Medulla oblongata (tissue), 1 donor: ENCODE data around the gene TGFBRAP1.

Experiments used
- DNase-seq: peaks from one replicate; pipeline ENCODE4 v3.0.0-alpha.2; 2015; ENCODE audit errors: extremely low spot score

TGFBRAP1 gene

GRCh38 chr2:105238664-105239240, 90.8 kb downstream of the TGFBRAP1 start:
- no peak for DNase-seq

GRCh38 chr2:105237045-105237765, 92.3 kb downstream of the TGFBRAP1 start:
- DNase-seq = no peak

- no peak for DNase-seq
Observed at GRCh38 chr2:105236060-105236424, 93.5 kb downstream of the TGFBRAP1 start.

- DNase-seq = peak; percentile 86
Observed at GRCh38 chr2:105235388-105236059, 94.0 kb downstream of the TGFBRAP1 start.

GRCh38 chr2:105231232-105231619, 98.3 kb downstream of the TGFBRAP1 start:
- DNase-seq = no peak

GRCh38 chr2:105224444-105224843, 105.1 kb downstream of the TGFBRAP1 start:
- DNase-seq = no peak

- no peak for DNase-seq
Observed at GRCh38 chr2:105220604-105221003, 108.9 kb downstream of the TGFBRAP1 start.

- DNase-seq = no peak
Observed at GRCh38 chr2:105215586-105216192, 113.8 kb downstream of the TGFBRAP1 start.
